GM18873 (cell line): ENCODE data around the gene ACBD3.
A peak's percentile ranks its signal among the peaks of the same experiment; 100 is the strongest.
"Not testable (repeated sequence)": the region's sequence is repeated elsewhere in the genome, so short reads cannot be mapped to it uniquely, and the experiment has no call there.

Source experiments
- ATAC-seq: cut with Tn5 transposase; IDR thresholded peaks from one replicate; pipeline ENCODE4 v1.9.1; 2021; ENCODE audit warnings: mild to moderate bottlenecking, moderate library complexity, moderate number of reproducible peaks; ENCODE audit not compliant: unreplicated experiment, low FRiP score

The ACBD3 gene

DNA sequence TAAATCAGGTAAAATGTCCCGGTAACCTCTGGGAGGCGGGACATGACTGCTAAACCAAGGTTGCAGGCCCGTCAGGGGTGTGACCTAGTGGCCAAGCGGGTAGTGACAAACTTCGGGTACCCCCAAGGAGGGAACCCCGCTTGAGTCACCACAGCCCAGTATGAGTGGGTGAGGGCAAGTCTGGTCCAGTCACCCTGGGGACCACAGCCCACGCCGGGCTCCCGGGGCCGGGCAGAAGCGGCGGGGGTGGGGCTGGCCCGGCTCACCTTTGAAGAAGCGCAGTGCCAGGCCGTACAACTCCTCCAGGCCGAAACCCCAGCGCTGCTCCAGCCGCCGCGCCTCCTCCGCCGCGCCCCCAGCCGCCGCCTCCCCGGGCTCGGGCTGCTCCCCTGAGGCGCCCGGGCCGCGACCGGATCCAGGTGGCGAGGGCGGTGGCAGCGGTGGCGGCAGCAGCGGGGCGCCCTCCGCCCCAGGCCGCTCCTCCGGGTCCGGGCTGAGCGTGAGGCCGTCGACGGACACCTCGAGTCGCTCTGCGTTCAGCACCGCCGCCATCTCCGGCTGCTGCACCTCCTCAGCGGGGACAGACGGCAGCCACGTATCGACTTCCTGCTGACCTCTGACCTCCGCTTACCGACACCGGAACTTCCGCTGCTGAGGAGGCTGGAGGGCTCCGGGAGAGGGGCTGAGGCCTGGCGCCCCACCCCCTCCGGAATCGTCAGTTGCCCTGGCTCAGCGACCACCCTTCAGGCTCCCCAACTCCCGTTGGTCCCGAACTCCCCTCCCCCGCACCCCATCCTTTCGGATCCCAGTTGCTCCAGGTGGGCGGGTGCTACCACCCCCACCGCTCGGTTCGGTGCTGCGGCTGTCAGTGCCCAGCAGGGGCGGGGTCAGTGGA is at the start of gene ACBD3:
TSS of gene ACBD3 (minus strand) at position 618 of the 895 bp plus-strand sequence. CDS start at position 552, 66 bp downstream.
- peak; percentile 91 for ATAC-seq

DNA sequence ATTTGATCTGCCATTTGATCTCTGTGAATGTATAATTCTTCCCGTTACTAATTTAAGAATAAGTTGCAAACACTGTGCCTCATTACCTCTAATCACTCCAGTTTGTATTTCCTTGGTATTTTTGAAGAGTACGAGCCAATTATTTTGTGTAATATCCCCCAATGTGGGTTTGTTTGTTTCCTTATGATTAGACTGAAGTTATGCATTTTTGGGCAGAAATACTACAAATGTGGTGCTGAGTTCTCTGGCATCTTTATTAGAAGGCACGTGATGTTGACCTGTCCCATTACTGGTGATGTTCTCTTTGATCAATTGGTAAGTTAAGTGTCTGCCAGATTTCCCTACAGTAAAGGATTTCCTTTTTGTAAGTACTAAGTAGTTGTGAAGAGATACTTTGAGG is 47.3 kb upstream of the ACBD3 start:
- no peak for ATAC-seq

DNA sequence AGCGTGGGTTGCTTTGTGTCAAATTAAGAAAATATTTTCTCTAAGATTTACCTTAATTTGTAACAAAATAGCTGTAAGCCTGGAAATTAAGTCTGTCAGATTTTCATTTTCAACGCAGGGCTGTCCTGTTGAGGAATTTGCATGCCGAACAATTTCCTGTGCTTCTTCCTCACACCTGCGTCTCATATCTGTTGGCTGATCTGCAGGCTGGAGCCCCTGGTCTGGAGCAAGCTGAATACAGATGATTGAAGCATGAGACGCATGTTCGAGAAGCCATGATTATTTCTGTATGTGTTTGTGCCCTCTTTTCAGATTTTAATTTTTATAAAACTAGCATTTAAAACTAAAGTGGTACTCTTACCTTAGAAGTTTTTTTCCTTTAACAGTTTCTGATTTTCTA is 46.8 kb upstream of the ACBD3 start:
- peak; percentile 47 for ATAC-seq

DNA sequence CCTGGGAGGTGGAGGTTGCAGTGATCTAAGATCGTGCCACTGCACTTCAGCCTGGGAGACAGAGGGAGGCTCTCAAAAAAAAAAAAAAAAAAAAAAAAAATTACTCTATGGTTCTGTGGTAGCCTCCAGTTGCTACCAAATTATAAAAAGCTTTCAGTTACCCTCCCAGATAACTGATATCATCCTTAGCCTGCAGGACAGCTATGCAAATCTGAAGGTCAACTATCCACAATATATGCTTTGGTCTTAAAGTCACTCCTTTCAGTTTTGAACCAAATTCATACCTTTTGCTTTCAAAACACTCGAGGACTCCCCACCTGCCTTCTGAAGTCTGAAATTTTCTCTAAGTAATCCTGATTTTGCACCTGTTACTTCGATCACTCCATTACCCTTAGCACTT is 40.1 kb upstream of the ACBD3 start:
- no peak for ATAC-seq

DNA sequence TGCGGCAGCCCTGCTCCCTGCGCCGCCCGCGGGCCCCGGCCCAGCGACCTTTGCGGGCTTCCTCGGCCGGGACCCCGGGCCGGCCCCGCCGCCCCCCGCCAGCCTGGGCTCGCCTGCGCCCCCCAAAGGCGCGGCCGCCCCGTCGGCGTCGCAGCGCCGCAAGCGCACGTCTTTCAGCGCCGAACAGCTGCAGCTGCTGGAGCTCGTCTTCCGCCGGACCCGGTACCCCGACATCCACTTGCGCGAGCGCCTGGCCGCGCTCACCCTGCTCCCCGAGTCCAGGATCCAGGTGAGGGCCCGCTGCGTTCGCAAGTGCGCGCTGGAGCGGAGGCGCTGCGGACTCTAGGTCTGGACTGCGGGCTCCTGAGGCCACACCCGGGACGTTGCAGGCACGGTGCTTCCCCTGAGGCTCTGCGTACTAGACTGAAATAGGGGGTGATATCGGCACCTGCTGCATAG is 37.3 kb upstream of the ACBD3 start:
- peak; percentile 48 for ATAC-seq

DNA sequence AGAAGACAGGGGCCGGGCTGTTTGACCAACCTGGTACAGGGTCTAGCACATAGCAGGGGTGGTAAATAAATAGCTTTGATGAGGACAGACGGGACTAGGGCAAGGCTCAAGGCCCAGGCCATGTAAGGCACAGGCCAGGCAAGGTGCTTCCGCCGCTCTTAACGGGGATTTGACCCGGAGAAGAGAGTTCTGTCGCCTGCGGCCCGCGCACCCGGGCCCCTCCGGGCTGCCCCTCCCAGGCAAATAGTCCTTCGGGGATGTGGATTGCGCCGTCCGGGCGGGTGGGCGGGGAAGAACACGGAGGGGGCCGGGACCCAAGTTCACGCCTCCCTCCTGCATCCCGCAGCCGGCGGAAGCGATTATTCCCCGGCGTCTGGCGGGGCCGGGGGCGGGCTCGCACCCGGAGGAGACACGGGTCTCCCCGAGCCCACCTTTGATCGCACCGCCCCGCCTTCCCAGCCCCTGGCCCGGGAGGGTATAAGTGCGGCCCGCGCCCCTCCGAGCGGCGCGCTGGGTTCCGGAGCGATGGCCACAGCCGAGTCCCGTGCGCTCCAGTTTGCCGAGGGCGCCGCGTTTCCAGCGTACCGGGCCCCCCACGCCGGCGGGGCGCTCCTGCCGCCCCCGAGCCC is 36.7 kb upstream of the ACBD3 start, which contains the start of gene MIXL1:
TSS of gene MIXL1 (plus strand) at position 508 of the 629 bp plus-strand sequence. CDS start at position 526, 18 bp downstream.
- peak; percentile 9 for ATAC-seq

DNA sequence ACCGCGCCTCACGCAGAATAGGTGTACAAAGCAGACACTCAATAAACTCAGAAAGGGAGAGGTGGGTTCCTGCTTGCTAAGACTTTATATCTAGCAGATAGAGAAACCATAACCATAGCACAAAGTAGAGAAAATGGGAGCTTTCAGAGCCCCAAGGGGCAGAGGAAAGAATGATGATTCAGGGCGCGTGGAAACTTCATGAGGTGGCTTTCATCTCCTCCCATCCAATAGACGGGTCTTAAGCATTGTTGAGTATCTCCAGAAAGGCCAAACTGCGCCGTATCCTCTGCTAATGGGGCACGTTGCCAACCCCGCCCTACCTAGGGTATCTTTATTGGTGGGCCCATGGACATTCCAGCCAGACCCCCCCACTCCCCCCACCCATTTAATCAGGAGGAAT is 36.1 kb upstream of the ACBD3 start:
- no peak for ATAC-seq

DNA sequence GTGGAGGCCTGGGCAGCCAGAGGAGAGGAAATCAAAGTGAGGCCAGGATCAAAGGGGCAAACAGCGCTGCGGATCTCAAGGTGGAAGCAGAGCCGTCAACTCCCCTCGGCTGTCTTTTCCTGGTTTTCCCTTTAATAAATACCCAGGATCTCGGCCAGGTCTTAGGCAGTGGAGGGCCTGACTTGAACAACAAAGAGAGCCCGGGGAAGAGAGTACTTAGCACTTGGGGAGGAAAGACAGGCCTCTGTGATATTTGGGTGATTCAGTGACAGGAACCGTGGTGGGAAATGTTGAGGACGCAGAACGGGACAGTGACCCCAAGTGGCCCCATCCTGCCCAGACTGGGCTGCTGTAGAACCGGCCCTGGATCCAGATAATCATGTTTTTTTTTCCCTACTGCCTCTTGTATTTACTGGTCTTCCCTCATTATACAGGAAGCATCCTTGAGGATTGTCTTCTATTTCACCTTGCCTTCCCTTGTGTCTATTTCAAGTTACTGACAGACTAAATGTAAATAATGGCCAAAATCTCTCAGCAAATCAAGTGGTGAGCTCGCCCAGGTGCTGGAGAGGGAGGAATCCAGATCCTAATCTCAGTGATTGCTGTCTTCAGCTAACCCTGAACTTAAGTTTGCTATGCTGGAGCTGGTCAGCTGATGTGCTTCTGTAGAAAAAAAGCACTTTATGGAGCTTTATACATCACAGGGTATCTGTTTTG is 34.1 kb upstream of the ACBD3 start:
- ATAC-seq = no peak

DNA sequence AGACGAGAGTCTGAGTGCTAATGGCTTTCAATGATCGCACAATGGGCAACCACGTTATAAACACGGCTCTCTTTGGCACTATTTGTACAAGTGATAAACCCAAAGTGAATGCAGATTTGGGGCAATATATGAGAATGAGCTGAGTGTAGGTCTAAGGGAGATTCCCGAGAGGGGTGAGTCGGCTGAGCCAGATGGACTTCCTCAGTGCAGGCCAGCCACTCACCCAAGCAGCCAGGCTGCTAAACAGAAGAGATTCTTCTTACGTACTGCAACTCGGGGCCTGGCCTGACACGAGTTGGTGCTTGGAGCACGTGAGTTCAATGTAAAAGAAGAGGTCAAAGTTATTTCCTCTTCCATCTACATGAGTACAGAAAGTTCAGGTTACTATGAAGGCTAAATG is 30.7 kb upstream of the ACBD3 start:
- no peak for ATAC-seq

DNA sequence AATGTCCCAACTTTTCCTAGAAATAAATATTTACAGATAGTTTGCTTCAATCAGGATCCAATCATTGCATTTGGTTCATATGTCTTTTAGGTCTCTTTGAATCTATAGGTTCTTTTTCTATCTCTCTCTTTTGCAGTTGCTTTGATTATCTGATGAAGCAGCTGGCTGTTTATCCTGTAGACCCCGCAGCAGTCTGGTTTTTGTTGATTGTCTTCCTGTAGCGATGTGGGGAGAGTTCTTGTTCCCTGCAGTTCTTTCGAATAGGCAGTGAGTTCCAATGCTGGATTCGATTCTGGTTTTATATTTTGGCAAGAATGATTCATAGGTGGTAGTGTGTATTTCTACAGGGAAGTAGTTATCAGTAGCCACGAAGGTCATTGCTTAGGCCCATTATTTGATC is 29.5 kb upstream of the ACBD3 start:
- ATAC-seq = no peak

DNA sequence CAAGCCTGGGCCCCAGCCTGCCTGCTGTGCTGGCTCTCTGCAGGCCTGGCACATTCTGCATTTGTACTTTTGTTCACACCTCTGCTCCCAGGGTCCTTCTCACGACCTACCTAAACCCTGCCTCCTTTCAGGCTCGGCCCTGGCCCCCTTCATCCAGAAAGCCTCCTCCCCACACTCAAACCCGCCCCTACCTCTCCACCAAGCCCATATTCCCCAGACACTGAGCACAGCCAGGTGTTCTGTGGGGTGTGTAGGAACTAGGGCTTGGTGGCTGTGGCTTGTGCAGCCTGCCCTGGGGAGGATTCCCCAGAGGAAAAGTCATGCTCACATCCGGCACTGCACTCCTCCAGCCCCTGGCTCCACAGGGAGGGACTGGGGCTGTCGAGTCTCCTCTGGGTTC is 28.7 kb upstream of the ACBD3 start:
- no peak for ATAC-seq

DNA sequence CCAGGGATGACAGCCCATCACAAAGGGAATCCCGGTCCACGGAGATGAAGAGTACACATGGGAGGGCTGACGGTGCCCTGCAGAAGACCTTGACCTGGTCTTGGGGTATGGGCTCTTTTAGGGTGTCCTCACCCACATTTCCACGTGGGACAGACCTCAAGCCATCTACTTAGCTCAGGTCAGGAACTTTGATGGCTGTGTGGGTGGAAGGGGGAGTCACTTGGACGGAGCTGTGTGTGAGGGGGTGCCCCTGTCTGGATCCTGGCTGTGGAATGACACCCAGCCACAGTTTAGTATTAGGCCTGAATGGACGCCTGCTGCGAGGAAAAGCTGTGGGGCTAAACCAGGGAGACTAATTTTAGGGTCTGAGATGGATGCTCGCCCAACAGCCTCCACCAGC is 26.0 kb upstream of the ACBD3 start:
- no peak for ATAC-seq

DNA sequence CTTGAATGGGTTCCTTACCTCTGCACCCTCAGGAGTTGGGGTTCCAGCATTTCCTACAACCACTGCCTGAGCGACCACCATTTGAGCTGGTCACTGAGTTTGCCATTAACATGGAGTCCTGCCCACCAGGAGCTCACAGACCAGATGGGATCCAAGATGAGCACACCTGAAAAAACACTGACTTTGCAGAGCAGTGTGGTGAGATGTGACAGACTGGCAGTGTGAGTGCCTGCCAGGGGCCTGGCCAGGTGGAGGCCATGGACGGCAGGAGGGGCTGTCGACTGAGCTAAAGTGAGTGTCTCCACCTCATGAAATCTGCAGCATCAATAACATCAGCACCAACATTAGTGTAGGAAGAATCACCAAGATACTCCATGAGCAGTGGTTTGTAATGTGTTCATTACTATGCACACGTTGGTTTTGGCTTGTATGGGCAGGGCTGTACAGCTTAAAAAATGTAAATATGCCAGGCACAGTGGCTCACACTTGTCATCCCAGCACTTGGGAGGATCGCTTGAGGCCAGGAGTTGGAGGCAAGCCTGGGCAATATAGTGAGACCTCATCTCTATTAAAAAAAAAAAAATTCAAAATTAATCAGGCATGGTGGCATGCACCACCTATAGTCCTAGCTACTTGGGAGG is 24.8 kb upstream of the ACBD3 start:
- ATAC-seq = no peak

DNA sequence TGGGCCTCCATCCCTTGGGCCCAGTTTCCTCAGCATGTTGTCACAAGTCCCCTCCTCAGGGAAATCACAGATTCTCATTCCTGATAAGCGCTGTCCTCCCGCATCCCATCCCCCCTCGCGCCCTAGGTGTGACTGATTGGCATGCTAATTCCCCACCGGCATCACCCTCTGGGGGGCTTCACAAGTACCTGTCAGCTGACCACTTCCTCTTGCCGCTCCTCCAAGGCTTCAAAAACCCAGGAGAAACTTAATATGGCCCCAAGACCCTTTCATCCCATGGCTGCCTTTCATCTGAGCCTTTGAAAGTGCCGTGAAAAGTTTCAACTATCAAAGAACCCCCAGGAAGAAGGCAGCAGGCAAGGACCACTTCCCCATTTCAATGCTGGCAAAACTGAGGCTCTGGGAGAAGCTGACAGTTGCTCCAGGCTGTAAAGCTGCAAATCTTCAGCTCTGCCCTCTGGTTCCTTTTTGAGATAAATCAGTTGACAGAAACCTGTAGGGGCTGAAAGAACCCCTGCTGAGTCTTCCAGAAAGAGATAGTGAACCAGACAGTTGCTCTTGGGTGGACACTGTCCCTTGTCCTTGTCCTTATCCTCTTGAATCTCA is 24.1 kb upstream of the ACBD3 start:
- ATAC-seq = no peak

DNA sequence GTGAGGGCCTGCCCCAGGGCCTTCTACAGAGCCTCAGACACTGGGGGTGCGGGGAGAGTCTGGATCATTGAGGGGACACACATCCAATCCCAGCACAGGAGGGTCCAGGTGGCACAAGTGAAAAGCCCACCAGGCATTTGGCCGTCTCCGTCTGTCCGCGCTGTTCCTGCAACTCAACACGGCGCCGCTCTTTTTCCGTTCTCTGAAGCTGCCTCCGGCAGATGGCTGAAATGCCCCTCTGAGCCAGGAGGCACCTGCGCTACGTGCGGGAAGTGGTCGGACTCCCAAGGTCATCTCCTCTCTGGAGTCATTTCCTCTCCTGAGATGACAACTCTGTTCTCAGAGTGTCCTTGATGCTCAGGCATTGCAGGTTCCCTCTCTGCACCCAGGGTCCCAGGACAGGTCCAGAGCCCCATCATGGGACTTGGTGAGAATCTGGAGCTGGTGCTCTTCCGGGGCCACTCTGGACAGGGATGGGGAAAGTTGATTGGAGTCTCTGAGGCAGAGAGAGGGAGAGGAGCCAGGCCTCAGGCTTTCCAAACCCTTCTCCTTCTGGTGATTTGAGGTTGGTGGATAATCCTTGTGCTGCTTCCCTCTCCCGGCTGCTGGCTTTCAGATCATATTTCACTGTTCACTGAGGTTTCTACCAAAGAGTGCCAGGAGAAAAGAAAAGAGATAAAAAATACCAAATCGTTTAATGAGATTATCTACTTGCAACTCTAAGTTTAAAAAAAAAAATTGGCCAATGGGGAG is 22.9 kb upstream of the ACBD3 start:
- ATAC-seq = no peak

DNA sequence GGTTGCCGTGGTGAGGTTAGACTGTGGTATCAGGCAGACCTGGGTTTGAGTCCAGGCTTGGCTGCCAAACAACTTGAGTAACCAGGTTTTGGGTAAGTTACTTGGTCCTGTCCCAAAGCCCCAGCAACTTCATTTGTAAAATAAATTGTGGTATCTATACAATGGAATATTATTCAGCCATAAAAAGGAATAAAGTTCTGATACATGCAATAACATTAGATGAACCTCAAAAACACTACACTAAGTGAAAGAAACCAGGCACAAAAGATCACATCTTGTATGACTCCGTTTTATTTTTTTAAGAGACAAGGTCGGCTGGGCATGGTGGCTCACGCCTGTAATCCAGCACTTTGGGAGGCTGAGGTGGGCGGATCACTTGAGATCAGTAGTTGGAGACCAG is 20.5 kb upstream of the ACBD3 start:
- ATAC-seq = no peak

DNA sequence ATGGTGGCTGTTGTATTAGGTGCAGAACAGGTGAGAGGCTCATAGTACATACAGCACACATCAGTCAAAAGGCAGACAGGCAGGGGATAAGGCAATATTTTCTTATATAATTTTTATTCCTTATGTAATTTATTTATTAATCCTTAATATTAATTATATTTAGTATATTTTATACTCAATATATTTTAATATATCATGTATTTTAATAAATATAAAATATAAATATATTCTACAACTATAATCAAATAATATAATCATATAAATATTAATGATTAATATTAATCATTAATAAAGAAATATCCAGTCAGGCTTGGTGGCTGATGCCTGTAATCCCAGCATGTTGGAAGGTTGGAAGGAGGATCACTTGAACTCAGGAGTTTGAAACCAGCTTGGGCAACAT is 17.7 kb upstream of the ACBD3 start:
- no peak for ATAC-seq

DNA sequence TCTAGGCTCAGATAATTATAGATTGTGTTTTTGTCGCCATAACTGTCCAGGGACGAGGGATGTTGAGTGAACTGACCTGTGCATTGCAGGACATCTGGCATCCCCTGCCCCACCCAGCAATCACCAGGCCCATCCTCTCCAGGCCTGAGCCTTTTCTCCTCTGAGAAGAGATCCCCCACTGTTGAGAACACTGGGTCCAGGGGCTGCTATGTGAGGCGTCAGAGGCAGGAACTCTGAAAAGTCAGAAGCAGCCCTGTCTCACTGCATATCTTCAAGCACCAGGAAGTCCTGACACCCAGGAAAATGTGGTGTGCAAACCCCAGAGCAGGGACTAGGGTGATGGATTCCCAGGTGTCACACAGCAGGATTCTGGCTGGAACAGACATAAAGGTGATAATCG is 17.1 kb upstream of the ACBD3 start:
- ATAC-seq = no peak

DNA sequence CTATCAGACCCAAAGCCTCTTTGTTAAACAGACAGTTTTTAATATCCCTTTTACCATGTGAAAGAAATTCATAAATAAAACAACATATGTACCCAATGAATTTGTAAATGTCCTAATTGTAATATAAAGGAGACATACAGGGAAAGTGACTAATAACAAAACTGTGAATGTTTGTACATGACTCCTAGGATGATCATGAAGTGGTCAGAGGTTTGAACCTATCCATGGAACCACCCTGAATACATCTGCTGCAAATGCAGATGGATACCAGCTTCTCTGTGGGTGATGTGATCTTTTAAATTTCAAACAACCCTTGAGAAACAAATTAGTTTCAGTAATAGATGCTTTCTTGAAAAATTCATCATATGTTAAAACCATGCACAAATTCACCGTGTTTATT is 16.7 kb upstream of the ACBD3 start:
- no peak for ATAC-seq

DNA sequence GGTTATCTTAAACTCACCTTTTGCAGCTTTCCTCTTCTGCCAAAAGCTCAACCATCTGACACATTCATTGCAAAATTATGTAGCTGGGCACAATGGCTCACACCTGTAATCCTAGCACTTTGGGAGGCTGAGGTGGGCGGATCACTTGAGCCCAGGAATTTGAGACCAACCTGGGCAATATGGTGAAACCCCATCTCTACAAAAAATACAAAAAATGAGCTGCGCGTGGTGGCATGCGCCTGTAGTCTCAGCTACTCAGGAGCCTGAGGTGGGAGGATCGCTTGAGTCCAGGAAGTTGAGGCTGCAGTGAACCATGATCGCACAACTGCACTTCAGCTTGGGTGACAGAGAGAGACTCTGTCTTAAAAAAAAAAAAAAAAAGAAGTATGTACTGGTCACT is 16.1 kb upstream of the ACBD3 start:
- not testable (repeated sequence) for ATAC-seq
